GF-D8 (cell line): ENCODE results near the gene SPAG9.

Source experiments
- DNase-seq: peaks from one replicate; lab custom pipeline; 2025; lab: John Stamatoyannopoulos, UW

The SPAG9 gene

DNA sequence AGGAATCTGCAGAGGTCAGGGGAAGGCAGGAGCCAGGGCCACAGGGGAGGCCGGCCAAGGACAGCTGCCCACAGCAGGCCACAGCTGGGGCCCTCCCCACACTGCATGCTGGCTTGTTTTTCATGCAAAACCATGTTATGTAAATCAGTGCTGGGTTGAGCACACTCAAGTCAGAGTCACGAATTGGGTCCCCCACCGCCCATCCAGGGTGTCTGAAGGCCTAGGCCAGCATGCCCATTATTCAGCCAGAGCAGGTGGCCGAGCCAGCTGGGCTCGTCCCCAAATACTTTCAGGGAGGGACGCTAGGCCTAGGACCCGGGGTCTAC is 203.3 kb downstream of the SPAG9 start:
- no peak for DNase-seq

DNA sequence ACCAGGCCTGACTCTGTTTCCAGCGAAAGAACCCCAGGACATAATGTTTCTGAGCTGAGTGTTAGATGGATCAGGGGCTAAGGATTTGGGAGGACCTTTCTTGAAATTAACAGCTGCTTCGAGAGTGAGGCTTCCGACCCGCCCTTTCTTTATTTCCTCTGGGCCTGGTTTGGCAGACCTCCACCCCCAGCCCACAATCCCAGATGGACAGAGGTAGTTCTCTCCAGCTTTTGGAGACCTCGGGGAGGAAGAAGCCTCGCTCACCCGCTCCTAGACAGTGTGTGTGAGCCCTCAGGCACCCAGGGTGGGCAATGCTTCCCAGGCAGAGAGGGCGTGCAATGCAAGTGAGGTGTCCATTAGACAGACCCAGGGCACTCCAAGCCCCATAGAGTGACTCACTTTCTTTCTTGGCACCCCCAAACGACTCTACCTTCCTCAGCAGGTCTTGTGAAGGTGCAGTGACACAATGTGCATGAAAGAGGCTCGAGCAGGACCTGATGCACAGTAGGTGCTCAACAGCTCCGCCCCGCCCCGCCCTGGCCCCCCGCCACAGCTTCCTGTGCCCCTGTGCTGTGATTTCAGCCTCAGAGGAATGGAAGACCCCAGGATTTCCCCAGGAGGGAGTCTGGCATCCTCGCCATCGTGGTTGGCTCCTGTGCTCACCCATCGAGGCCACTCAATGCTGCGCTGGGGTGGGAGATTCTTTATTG is 203.8 kb downstream of the SPAG9 start:
- DNase-seq, result no peak

DNA sequence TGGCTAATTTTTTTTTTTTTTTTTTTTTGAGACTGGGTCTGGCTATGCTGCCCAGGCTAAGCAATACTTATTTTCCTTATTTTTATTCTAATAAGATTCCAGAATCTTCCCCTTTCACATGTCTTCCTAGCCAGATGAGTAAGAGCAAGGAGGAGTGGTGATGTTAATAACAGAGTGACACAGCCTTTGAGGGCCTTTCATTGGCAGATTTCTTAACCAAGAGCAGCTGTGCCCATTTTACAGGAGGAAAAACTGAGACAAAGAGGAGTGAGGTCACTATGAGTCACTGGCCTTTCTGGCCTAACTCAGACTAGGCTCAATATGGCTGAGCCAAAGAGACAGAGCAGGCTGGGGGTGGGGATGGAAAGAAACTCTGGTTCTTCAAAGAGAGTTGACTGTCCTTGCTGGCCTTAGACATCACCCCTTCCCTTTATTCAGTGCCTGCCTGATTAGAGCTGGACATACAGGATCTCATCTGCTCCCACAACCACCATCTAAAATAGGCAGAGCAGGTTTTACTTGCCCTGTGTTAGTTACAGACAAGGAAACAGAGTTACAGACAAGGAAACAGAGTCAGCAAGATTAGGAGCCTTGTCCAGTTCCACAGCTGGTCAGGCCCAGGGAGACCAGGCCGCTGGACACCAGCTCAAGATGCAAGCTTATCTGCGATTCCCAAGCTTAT is 204.5 kb downstream of the SPAG9 start:
- DNase-seq, result no peak

DNA sequence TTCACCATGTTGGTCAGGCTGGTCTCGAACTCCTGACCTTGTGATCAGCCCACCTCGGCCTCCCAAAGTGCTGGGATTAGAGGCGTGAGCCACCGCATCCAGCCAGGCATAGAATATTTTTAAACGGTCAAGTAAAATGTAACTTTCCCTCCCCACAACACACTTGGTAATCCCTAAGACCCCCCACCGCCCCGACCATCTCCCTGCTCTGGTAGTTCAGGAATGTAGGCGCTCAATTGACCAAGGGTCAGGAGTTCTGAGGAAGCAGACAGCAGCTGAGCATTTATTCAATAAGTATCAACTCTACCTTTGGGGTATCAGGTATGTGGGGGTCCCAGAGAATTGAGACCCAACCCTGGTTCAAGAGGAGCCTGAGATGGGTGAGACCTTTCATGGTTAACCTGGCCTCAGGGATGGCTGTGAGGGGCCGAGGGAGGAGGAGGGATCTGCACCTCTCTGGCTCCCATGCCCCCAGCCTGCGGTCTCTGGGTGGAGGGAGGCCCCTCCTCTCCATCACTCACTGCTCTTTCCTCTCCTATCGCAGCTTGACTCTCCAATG is 206.1 kb downstream of the SPAG9 start:
- DNase-seq, result no peak

DNA sequence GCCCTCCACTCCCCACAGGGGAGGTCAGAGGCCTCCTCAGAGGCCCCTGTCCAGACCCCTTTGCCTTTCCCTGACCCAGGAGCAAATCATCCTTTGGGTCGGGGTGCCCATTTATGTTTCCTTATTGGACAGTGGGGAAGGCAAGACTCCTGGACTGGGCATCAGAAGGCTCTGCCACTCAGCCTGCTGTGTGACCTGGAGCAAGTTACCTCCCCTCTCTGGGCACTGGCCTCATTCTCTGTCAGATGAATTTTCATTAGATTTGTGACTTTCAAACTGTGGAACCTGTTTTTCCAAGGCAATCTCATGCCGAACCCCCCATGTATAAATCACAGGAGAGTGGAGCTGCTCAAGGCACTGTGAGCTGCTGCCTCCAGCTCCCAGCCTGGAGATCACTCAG is 207.5 kb downstream of the SPAG9 start:
- no peak for DNase-seq
